ENCODE results near the gene GOLPH3L. TPM values are rescaled to one million over a fixed set of nuclear protein-coding genes. Genes with fewer than 3 reads are reported as not detected.
A peak's percentile ranks its signal among the peaks of the same experiment; 100 is the strongest.
"Not testable (repeated sequence)": the region's sequence is repeated elsewhere in the genome, so short reads cannot be mapped to it uniquely, and the experiment has no call there.

Gene GOLPH3L
- total and polyA plus RNA-seq, 2 of the 13 experiments (the other 11 are each of a cell fraction or from before 2014, with no cell fraction given) = 8.2 to 12.8 TPM

GRCh38 chr1:150605451-150605731, 91.6 kb downstream of the GOLPH3L start:
- intact Hi-C loops (cut with micrococcal nuclease; ENCODE audit: unreplicated experiment); ATAC-seq; H2AFZ ChIP-seq (ENCODE audit: low read length); DNase-seq (ENCODE audit: low spot score); H3K36me3 ChIP-seq (replicated peaks in 1 of 2; ENCODE audit: control insufficient read depth in 1 of 2, insufficient read depth in 2 of 2, low read length in 2 of 2); H3K27me3 ChIP-seq (ENCODE audit: control insufficient read depth in 1 of 2, insufficient read depth in 2 of 2, low read length in 2 of 2); H3K79me2 ChIP-seq (ENCODE audit: insufficient read depth, low read length); in situ Hi-C loops (cut with HindIII; ENCODE audit: extremely low pct_ligation_motif_present, low pct_unique_long_range_greater_than_20kb); FAIRE-seq; CTCF ChIA-PET (ENCODE audit: low intra/inter-chr PET ratio, low total read pairs); H4K20me1 ChIP-seq (ENCODE audit: insufficient read depth, low read length); H3K9me3 ChIP-seq (ENCODE audit: low read length); BruUV-seq (replicated peaks): not testable (repeated sequence)
- 0 out of 2 replicates have a peak, but pooled peaks have one; percentile 17 for TF ChIP-seq SRY (CRISPR knock-in tag; IDR thresholded peaks at IDR 0.05)
- H3K27ac ChIP-seq (ENCODE audit: extremely low read length, insufficient read depth, low read length) = peak overlapping the region; percentile 89
- peaks cover 66% of the 10 kb centered on the region for H3K4me1 ChIP-seq (ENCODE audit: insufficient read depth, low read length)
- peak overlapping the region; percentile 67 for H3K9ac ChIP-seq (ENCODE audit: insufficient read depth, low read depth, low read length)
- H3K4me2 ChIP-seq (ENCODE audit: low read depth, low read length) = peak overlapping the region; percentile 70
- POLR2A ChIA-PET = interaction anchor here (1.1 to 6.3 kb wide), 10 partner anchors 8 to 54 kb away, joined by 3 to 108 read pairs (median 6); partner anchors contain the start of genes ENSA and MCL1
- WGBS (ENCODE audit: low lambda C conversion rate) = 86% methylated on average over 3 of the region's 3 CpGs
- H3K4me3 ChIP-seq (replicated peaks in 1 of 3; ENCODE audit: insufficient read depth in 1 of 3, low read depth in 2 of 3, low read length in 3 of 3) = peak overlapping the region in 1 of 3 experiments; percentile 52; a peak in 1 of 6 replicates

- TSS peak; percentile 97 for BruUV-seq (replicated peaks)
- ChIA-PET CTCF (ENCODE audit: low intra/inter-chr PET ratio, low total read pairs) (no interaction called here), POLR2A (interaction anchor here (1.0 to 6.3 kb wide), 11 partner anchors 9 to 53 kb away, joined by 3 to 108 read pairs (median 6); partner anchors contain the start of genes ENSA and MCL1)
- intact Hi-C loops (cut with micrococcal nuclease; ENCODE audit: unreplicated experiment) = no loop called here
- Histone ChIP-seq H3K79me2 (ENCODE audit: insufficient read depth, low read length) (peaks cover 3% of the 10 kb centered on the region), H3K9me3 (ENCODE audit: low read length) (no peaks in the 10 kb centered on the region), H2AFZ (ENCODE audit: low read length) (no peak overlapping the region), H3K27me3 (ENCODE audit: control insufficient read depth in 1 of 2, insufficient read depth in 2 of 2, low read length in 2 of 2) (no peaks in the 10 kb centered on the region), H3K27ac (ENCODE audit: extremely low read length, insufficient read depth, low read length) (peak overlapping the region; percentile 89), H4K20me1 (ENCODE audit: insufficient read depth, low read length) (no peaks in the 10 kb centered on the region), H3K9ac (ENCODE audit: insufficient read depth, low read depth, low read length) (peak overlapping the region; percentile 67), H3K4me3 (replicated peaks in 1 of 3; ENCODE audit: insufficient read depth in 1 of 3, low read depth in 2 of 3, low read length in 3 of 3) (peak overlapping the region in 1 of 3 experiments; percentile 19; a peak in 1 of 6 replicates), H3K4me2 (ENCODE audit: low read depth, low read length) (peak overlapping the region; percentile 70), H3K4me1 (ENCODE audit: insufficient read depth, low read length) (peaks cover 64% of the 10 kb centered on the region), H3K36me3 (replicated peaks in 1 of 2; ENCODE audit: control insufficient read depth in 1 of 2, insufficient read depth in 2 of 2, low read length in 2 of 2) (peaks cover 1 to 3% of the 10 kb centered on the region in 2 experiments; a peak in 3 of 5 replicates)
- 74% methylated on average over 2 of the region's 2 CpGs for WGBS (ENCODE audit: low lambda C conversion rate)
- no peak for FAIRE-seq
- in situ Hi-C loops (cut with HindIII; ENCODE audit: extremely low pct_ligation_motif_present, low pct_unique_long_range_greater_than_20kb) = no loop called here
- no peak for ATAC-seq
- DNase-seq (ENCODE audit: low spot score) = no peak
- no peak for TF ChIP-seq ATM (IDR thresholded peaks at IDR 0.05; ENCODE audit: borderline replicate concordance)
- no peak for TF ChIP-seq ZNF160 (CRISPR knock-in tag; IDR thresholded peaks at IDR 0.05)
- no peak for TF ChIP-seq MIER3 (CRISPR knock-in tag; IDR thresholded peaks at IDR 0.05; ENCODE audit: borderline replicate concordance)
- TF ChIP-seq TAF15 (IDR thresholded peaks at IDR 0.05; ENCODE audit: low read depth, low read length, poor library complexity, severe bottlenecking) = no peak
- no peak for TF ChIP-seq ZSCAN31 (CRISPR knock-in tag; IDR thresholded peaks at IDR 0.05; ENCODE audit: low read depth)
- no peak for TF ChIP-seq MLXIP (CRISPR knock-in tag; IDR thresholded peaks at IDR 0.05; ENCODE audit: borderline replicate concordance)
- TF ChIP-seq ZNF605 (CRISPR knock-in tag; IDR thresholded peaks at IDR 0.05) = no peak
- TF ChIP-seq, protein P1, sequence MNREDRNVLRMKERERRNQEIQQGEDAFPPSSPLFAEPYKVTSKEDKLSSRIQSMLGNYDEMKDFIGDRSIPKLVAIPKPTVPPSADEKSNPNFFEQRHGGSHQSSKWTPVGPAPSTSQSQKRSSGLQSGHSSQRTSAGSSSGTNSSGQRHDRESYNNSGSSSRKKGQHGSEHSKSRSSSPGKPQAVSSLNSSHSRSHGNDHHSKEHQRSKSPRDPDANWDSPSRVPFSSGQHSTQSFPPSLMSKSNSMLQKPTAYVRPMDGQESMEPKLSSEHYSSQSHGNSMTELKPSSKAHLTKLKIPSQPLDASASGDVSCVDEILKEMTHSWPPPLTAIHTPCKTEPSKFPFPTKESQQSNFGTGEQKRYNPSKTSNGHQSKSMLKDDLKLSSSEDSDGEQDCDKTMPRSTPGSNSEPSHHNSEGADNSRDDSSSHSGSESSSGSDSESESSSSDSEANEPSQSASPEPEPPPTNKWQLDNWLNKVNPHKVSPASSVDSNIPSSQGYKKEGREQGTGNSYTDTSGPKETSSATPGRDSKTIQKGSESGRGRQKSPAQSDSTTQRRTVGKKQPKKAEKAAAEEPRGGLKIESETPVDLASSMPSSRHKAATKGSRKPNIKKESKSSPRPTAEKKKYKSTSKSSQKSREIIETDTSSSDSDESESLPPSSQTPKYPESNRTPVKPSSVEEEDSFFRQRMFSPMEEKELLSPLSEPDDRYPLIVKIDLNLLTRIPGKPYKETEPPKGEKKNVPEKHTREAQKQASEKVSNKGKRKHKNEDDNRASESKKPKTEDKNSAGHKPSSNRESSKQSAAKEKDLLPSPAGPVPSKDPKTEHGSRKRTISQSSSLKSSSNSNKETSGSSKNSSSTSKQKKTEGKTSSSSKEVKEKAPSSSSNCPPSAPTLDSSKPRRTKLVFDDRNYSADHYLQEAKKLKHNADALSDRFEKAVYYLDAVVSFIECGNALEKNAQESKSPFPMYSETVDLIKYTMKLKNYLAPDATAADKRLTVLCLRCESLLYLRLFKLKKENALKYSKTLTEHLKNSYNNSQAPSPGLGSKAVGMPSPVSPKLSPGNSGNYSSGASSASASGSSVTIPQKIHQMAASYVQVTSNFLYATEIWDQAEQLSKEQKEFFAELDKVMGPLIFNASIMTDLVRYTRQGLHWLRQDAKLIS (CRISPR knock-in tag; IDR thresholded peaks at IDR 0.05) = no peak
- TF ChIP-seq STAG1 (CRISPR knock-in tag; IDR thresholded peaks at IDR 0.05) = no peak
- TF ChIP-seq ZNF282 (IDR thresholded peaks at IDR 0.05; ENCODE audit: partially characterized antibody) = no peak
- no peak for TF ChIP-seq ATAD3A (CRISPR knock-in tag; IDR thresholded peaks at IDR 0.05)
Measured at GRCh38 chr1:150604226-150604588, 92.7 kb downstream of the GOLPH3L start.
